Measurements from ENCODE around the gene FNBP1.

The FNBP1 gene

DNA sequence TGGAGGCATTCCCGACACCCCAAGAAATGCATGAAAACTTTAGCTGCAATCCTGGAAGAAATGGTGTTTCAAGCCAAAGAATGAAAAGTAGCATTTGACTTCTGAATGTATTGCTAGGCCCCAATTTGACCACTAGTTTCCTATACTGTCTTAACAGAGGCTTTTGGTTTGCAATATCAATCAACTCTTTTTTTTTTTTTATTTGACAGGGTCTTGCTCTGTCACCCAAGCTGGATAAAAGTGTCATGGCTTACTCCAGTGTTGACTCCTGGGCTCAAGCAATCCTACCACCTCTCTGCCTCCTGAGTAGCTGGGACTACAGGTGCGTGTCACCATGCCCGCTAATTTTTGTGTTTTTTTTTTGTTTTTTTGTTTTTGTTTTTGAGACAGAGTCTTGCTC is 7.5 kb upstream of the FNBP1 start:
- H3K36me3 ChIP-seq (ENCODE audit: low read length) = no peaks in the 10 kb centered on the region
- H3K27ac ChIP-seq (ENCODE audit: low read depth, low read length) = no peak overlapping the region
- H3K27me3 ChIP-seq (ENCODE audit: low read length) = no peaks in the 10 kb centered on the region
- no peak overlapping the region for H3K9ac ChIP-seq (ENCODE audit: low read length)
- H3K9me3 ChIP-seq (ENCODE audit: insufficient read depth, low read length) = no peaks in the 10 kb centered on the region
- no peak overlapping the region for H2AFZ ChIP-seq (ENCODE audit: low read depth, low read length, severe bottlenecking)
- peaks cover 29% of the 10 kb centered on the region for H3K79me2 ChIP-seq (ENCODE audit: insufficient read depth, low read length)
- H3F3A ChIP-seq (ENCODE audit: insufficient read depth) = peaks cover 28% of the 10 kb centered on the region
- no peak overlapping the region for H3K4me2 ChIP-seq (ENCODE audit: low read depth, low read length, poor library complexity, severe bottlenecking)
- no peak overlapping the region for H3K4me3 ChIP-seq (ENCODE audit: insufficient read depth, low read length, poor library complexity, severe bottlenecking)
- no peaks in the 10 kb centered on the region for H3K9me2 ChIP-seq (replicated peaks; ENCODE audit: insufficient read depth, low read length)
- H4K20me1 ChIP-seq (ENCODE audit: low read depth, low read length) = no peaks in the 10 kb centered on the region
- TF ChIP-seq, protein P1, sequence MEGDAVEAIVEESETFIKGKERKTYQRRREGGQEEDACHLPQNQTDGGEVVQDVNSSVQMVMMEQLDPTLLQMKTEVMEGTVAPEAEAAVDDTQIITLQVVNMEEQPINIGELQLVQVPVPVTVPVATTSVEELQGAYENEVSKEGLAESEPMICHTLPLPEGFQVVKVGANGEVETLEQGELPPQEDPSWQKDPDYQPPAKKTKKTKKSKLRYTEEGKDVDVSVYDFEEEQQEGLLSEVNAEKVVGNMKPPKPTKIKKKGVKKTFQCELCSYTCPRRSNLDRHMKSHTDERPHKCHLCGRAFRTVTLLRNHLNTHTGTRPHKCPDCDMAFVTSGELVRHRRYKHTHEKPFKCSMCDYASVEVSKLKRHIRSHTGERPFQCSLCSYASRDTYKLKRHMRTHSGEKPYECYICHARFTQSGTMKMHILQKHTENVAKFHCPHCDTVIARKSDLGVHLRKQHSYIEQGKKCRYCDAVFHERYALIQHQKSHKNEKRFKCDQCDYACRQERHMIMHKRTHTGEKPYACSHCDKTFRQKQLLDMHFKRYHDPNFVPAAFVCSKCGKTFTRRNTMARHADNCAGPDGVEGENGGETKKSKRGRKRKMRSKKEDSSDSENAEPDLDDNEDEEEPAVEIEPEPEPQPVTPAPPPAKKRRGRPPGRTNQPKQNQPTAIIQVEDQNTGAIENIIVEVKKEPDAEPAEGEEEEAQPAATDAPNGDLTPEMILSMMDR (IDR thresholded peaks at IDR 0.05; ENCODE audit: insufficient read depth, low read length, poor library complexity, severe bottlenecking) = no peak
- TF ChIP-seq EZH2phosphoT487 (conservative IDR thresholded peaks at IDR 0.05; ENCODE audit: low read length) = no peak

DNA sequence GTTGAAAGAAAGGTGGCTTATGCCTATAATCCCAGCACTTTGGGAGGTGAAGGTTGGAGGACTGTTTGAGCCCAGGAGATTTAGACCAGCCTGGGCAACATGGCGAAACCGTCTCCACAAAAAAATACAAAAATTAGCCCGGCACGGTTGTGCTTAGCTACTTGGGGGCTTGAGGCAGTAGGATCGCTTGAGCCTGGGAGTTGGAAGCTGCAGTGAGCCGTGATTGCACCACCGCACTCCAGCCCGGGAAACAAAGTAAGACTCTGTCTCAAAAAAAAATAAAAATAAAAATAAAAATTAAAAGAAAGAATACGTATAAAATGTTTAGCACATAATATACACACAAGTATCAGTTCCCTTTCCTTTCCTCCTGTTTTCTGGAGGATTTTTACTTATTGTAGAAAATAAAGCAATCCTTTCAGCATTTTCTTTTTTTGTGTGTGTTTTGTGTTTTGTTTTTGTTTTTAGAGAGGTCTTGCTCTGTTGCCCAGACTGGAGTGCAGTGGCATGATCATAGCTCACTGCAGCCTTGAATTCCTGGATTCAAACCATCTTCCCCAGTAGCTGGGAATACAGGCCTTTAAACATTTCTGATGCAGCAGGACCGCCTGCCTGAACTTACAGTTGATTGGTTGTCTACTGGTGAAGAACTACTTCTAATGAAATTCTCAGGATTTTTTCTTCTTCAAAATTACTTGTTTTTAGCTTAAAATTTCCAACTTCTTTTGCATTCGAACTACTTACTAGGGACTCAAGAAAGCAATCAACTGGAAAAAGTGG is 6.6 kb upstream of the FNBP1 start:
- no peak overlapping the region for H3K4me2 ChIP-seq (ENCODE audit: low read depth, low read length, poor library complexity, severe bottlenecking)
- H3F3A ChIP-seq (ENCODE audit: insufficient read depth) = peaks cover 36% of the 10 kb centered on the region
- no peak overlapping the region for H2AFZ ChIP-seq (ENCODE audit: low read depth, low read length, severe bottlenecking)
- H3K79me2 ChIP-seq (ENCODE audit: insufficient read depth, low read length) = peaks cover 21% of the 10 kb centered on the region
- H3K9me2 ChIP-seq (replicated peaks; ENCODE audit: insufficient read depth, low read length) = no peaks in the 10 kb centered on the region
- no peak for TF ChIP-seq EZH2phosphoT487 (conservative IDR thresholded peaks at IDR 0.05; ENCODE audit: low read length)
- TF ChIP-seq, protein P1 (IDR thresholded peaks at IDR 0.05; ENCODE audit: insufficient read depth, low read length, poor library complexity, severe bottlenecking) = no peak
- no peaks in the 10 kb centered on the region for H3K27me3 ChIP-seq (ENCODE audit: low read length)
- H4K20me1 ChIP-seq (ENCODE audit: low read depth, low read length) = no peaks in the 10 kb centered on the region
- no peak overlapping the region for H3K4me3 ChIP-seq (ENCODE audit: insufficient read depth, low read length, poor library complexity, severe bottlenecking)
- H3K36me3 ChIP-seq (ENCODE audit: low read length) = no peaks in the 10 kb centered on the region
- no peak overlapping the region for H3K9ac ChIP-seq (ENCODE audit: low read length)
- no peaks in the 10 kb centered on the region for H3K9me3 ChIP-seq (ENCODE audit: insufficient read depth, low read length)
- no peak overlapping the region for H3K27ac ChIP-seq (ENCODE audit: low read depth, low read length)

GRCh38 chr9:130045725-130046450 is 2.9 kb upstream of the FNBP1 start:
- Histone ChIP-seq H4K20me1 (ENCODE audit: low read depth, low read length) (no peaks in the 10 kb centered on the region), H2AFZ (ENCODE audit: low read depth, low read length, severe bottlenecking) (peak overlapping the region; percentile 49), H3K9ac (ENCODE audit: low read length) (peak overlapping the region; percentile 37), H3F3A (ENCODE audit: insufficient read depth) (peaks cover 42% of the 10 kb centered on the region), H3K9me3 (ENCODE audit: insufficient read depth, low read length) (no peaks in the 10 kb centered on the region), H3K4me3 (ENCODE audit: insufficient read depth, low read length, poor library complexity, severe bottlenecking) (no peak overlapping the region), H3K27ac (ENCODE audit: low read depth, low read length) (peak overlapping the region; percentile 87), H3K4me2 (ENCODE audit: low read depth, low read length, poor library complexity, severe bottlenecking) (peak overlapping the region; percentile 77), H3K79me2 (ENCODE audit: insufficient read depth, low read length) (peaks cover 29% of the 10 kb centered on the region), H3K9me2 (replicated peaks; ENCODE audit: insufficient read depth, low read length) (no peaks in the 10 kb centered on the region), H3K27me3 (ENCODE audit: low read length) (no peaks in the 10 kb centered on the region), H3K36me3 (ENCODE audit: low read length) (no peaks in the 10 kb centered on the region)
- TF ChIP-seq EZH2phosphoT487 (conservative IDR thresholded peaks at IDR 0.05; ENCODE audit: low read length) = no peak
- TF ChIP-seq, protein P1 (IDR thresholded peaks at IDR 0.05; ENCODE audit: insufficient read depth, low read length, poor library complexity, severe bottlenecking) = no peak
